IPS DF 4.7 (cell line): ENCODE data around the gene SPPL3.

Experiments
- DNase-seq: peaks from one replicate; pipeline ENCODE4 v3.0.0-alpha.2; 2013; ENCODE audit warnings: low spot score; ENCODE audit errors: extremely low read depth

SPPL3 gene

GRCh38 chr12:120725659-120726509 lies 178.3 kb downstream of the SPPL3 start, which contains the start of gene ACADS:
ACADS (plus strand) TSS chr12:120725826; CDS start chr12:120725886, 60 bp downstream.
- no peak for DNase-seq

DNA sequence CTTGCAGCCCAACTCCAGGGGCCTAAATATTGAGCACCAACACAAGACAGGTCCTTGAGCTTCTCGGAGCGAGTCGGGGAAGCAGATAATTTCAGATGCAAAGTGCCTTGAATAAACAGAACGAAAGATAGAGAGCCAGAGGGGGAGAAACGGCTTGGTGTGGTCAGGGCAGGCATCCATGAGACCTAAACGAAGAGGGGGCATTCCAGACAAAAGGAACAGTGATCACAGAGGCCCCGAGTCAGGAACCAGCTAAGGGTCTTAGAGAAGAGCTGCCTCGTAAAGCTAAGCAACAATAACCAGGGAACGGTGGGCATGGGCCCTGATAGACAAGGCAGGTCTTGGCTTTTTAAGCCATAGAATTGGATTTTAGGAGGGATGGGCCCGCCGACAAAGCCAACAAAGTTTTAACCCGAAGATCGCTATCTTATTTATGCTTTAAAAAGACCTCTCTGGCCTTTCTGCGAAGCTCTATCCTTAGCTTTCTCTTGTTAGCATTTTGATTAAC lies 179.0 kb downstream of the SPPL3 start:
- no peak for DNase-seq

GRCh38 chr12:120724720-120725119 lies 179.4 kb downstream of the SPPL3 start:
- no peak for DNase-seq

- DNase-seq = no peak
These were observed 181.4 kb downstream of the SPPL3 start for GRCh38 chr12:120722784-120723183.

- no peak for DNase-seq
These were observed 182.3 kb downstream of the SPPL3 start for GRCh38 chr12:120721866-120722265.

DNA sequence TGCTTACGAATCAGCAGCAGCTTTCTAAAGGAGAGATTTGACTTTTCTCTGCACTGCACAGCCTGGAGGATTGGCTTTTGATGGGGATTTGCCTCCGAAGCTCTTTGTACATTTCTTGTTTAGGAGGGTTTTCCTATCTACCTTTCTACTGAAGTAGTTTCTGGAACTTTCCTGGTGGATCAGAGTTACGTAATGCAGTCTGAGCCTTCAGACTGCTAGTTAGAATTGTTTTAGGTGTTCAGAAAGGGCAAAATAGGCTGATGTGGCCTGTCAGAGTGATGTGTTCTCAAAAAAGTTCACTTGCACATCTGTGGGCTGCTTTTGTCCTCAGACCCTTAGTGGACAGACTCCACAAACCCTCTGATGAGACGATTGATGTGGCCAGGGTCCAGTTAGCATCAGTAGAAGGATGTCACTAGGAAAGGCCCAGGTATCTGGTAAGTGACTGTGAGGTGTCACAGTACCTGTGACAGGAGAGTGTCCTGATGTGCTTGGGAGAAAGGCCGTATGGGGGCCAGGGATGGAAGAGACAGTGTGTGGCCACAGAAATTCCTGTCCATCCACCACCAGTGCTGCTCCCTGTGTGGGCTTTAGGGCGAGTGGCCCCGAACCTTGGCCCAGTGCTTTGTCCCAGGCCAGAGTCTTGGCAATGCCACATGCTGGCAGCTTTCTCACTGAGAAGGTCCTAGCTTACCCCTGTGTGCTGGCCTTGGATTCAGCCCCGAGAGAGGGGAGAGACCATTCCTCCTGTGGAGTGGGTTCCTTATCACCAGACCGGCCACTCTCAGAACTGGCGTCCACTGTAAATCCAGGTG lies 183.0 kb downstream of the SPPL3 start:
- no peak for DNase-seq

DNA sequence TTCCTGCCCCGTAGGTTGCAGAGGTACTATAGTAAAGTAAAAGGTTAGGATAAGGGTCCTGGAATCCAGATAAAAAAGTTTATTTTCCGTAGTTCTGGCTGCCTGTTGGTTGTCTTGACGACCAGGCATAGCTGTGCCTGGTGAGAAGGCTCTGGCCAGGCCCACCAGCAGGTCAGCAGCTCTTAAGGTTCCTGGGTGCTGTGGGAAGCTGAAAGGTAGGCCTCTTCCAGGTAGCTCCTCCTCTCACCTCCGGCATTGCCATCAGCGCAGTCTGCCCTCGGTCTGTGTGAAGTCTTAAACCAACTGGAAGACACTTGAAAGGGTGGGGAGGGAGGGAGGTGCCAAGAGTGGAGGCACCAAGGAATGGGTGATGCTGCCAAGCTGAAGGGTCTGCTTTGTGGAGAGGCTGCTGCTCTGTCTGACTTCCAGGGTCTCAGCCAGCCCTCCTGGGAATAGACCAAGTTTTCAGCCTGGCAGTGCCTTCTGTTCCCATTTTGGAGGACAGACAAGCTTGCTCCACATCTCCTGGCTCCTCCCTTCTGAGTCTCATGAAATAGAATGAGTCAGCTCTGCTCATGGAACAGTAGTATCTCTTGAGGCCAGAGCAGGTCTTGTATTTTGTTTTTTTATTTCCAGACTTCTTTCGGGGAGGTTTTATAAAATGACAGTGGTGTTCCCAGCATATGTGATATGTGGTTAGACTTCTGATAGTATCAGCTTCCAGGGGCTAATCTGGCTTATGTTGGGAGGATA lies 183.7 kb downstream of the SPPL3 start:
- DNase-seq = no peak

GRCh38 chr12:120719496-120720233 lies 184.5 kb downstream of the SPPL3 start:
- DNase-seq = no peak

DNA sequence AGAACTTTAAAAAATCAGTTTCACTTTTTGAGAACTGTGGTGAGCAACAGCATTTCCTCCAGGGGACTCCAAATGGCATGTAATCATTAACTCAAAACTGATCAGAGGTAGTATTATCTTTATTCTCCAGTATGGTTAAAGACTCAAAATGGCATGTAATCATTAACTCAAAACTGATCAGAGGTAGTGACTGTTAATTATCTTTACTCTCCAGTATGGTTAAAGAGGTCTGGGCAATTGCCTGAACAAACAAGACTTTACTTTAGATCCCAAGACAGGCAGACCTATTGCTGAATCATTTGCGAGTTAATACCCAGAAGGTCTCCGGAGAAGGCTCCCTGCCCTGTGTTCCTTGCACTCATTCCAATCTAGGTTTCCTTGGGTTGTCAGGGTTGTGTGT lies 185.1 kb downstream of the SPPL3 start:
- DNase-seq = no peak

GRCh38 chr12:120718055-120718454 lies 186.1 kb downstream of the SPPL3 start:
- no peak for DNase-seq

DNA sequence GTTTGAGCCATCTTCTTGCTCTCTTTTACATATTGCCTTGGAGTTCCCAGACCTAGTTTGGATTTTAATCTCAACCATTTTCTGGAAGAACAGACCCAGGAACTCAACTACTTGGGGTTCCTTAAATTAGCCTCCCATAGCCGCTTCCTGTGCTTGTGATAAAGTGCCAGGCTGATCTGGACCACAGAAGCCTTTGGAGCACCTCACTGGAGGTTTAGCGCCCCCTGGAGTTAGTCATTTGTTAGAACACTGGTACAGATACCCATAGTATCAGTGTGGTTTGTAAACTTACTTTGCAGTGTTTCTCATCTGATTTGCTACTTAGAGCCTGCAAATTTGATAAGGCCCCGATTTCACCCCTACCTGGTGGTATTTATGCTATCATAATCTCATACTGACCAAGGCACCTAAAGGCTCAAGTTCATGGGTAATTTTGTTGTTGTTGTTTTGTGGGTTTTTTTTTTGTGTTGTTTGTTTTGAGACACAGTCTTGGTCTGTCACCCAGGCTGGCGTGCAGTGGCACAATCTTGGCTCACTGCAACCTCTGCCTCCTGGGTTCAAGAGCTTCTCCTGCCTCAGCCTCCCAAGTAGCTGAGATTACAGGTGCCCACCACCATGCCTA lies 190.2 kb downstream of the SPPL3 start:
- DNase-seq = no peak

DNA sequence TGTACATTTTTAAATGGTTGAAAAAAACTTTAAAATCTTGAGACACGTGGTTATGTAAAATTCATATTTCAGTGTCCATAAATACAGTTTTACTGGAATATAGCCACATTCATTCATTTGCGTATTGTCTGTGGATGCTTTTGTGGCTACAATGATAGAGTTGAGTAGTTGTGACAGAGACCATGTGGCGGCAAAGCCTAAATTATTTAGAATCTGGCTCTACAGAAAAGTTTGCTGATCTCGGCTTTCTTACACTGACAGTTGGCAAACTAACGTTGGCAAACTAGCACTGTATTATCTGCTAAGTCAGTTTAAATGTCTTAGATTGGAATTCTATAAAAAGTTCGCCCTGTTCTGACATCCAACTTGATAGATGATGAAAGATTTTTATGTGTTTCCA lies 191.5 kb downstream of the SPPL3 start:
- no peak for DNase-seq
